Measurements from ENCODE around the gene SFSWAP.
"Not testable (repeated sequence)": the region's sequence is repeated elsewhere in the genome, so short reads cannot be mapped to it uniquely, and the experiment has no call there.

SFSWAP gene

GRCh38 chr12:131679816-131680215 is 31.1 kb upstream of the SFSWAP start:
- DNase-seq, result not testable (repeated sequence)

GRCh38 chr12:131680392-131681256 is 30.3 kb upstream of the SFSWAP start:
- DNase-seq, result not testable (repeated sequence)

GRCh38 chr12:131681257-131681620 is 29.7 kb upstream of the SFSWAP start:
- no peak for DNase-seq

- not testable (repeated sequence) for DNase-seq
Measured at GRCh38 chr12:131681746-131682509, 29.0 kb upstream of the SFSWAP start.

- DNase-seq, result no peak
Measured at GRCh38 chr12:131682510-131682895, 28.4 kb upstream of the SFSWAP start.

- no peak for DNase-seq
Measured at GRCh38 chr12:131683266-131684014, 27.4 kb upstream of the SFSWAP start.

GRCh38 chr12:131684015-131684725 is 26.7 kb upstream of the SFSWAP start:
- no peak for DNase-seq

- no peak for DNase-seq
Measured at GRCh38 chr12:131687346-131688125, 23.4 kb upstream of the SFSWAP start.

- no peak for DNase-seq
Measured at GRCh38 chr12:131688131-131688844, 22.6 kb upstream of the SFSWAP start.

GRCh38 chr12:131688845-131689154 is 22.1 kb upstream of the SFSWAP start:
- DNase-seq, result no peak

- DNase-seq, result no peak
Measured at GRCh38 chr12:131690320-131690719, 20.6 kb upstream of the SFSWAP start.

- no peak for DNase-seq
Measured at GRCh38 chr12:131692431-131692830, 18.5 kb upstream of the SFSWAP start.

- no peak for DNase-seq
Measured at GRCh38 chr12:131693149-131693548, 17.7 kb upstream of the SFSWAP start.

- no peak for DNase-seq
Measured at GRCh38 chr12:131694116-131694838, 16.6 kb upstream of the SFSWAP start.

- DNase-seq, result no peak
Measured at GRCh38 chr12:131695968-131696367, 14.9 kb upstream of the SFSWAP start.

- DNase-seq, result no peak
Measured at GRCh38 chr12:131698286-131698685, 12.6 kb upstream of the SFSWAP start.

GRCh38 chr12:131699434-131699833 is 11.5 kb upstream of the SFSWAP start:
- DNase-seq, result no peak

- DNase-seq, result no peak
Measured at GRCh38 chr12:131700271-131700670, 10.6 kb upstream of the SFSWAP start.

- no peak for DNase-seq
Measured at GRCh38 chr12:131701705-131702572, 9.0 kb upstream of the SFSWAP start.

GRCh38 chr12:131702573-131702877 is 8.4 kb upstream of the SFSWAP start:
- DNase-seq, result no peak

Data from NCI-H1417 treated with DMSO at 0.1 percent for 48 hours (cell line).